ENCODE data around the gene PTPRO. TPM values are rescaled to one million over a fixed set of nuclear protein-coding genes. Genes with fewer than 3 reads are reported as not detected.

The PTPRO gene
- total and polyA plus RNA-seq, 10 of the 15 experiments (the other 5 are each of a cell fraction or from before 2014, with no cell fraction given): 1.2 to 5.3 (median 3.5) TPM

DNA sequence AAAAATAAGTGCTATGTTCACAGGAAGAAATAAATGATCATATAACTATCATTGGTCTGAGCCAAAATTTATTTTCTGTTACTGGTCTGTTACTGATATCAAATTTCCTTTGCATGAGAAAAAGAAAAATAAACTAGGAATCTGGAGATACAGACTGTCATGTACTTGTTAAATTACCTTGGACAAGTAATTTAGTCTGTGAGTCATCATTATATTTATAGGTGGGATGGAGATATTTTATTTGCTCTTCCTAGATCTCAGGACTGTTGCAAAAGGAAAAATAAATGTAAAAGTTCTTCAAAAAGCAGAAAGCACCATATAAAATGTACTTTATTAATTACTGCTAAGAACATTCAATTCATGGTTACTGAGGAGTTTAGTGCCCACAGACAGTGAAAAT, 174.4 kb downstream of the PTPRO start:
- no peak overlapping the region for H3K27ac ChIP-seq (ENCODE audit: control insufficient read depth, insufficient read depth)
- POLR2A ChIA-PET: no interaction called here
- ATAC-seq (no peak), DNase-seq (ENCODE audit: low read depth, low spot score) (no peak), FAIRE-seq (no peak)
- no peaks in the 10 kb centered on the region for H3K4me1 ChIP-seq (ENCODE audit: control insufficient read depth, insufficient read depth, low read length)
- TF ChIP-seq CHD4 (IDR thresholded peaks at IDR 0.05): no peak
- TF ChIP-seq, protein P1, sequence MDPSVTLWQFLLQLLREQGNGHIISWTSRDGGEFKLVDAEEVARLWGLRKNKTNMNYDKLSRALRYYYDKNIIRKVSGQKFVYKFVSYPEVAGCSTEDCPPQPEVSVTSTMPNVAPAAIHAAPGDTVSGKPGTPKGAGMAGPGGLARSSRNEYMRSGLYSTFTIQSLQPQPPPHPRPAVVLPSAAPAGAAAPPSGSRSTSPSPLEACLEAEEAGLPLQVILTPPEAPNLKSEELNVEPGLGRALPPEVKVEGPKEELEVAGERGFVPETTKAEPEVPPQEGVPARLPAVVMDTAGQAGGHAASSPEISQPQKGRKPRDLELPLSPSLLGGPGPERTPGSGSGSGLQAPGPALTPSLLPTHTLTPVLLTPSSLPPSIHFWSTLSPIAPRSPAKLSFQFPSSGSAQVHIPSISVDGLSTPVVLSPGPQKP (IDR thresholded peaks at IDR 0.05; ENCODE audit: low read depth, low read length): no peak
- no peak for TF ChIP-seq YBX1 (IDR thresholded peaks at IDR 0.05)
- no peak for TF ChIP-seq NBN (IDR thresholded peaks at IDR 0.05)
- TF ChIP-seq SPI1 (IDR thresholded peaks at IDR 0.05; ENCODE audit: borderline replicate concordance, insufficient read depth, low read depth, low read length): no peak
- no peak for TF ChIP-seq SP1 (IDR thresholded peaks at IDR 0.05; ENCODE audit: low read depth, low read length)
- CTCF ChIA-PET: no interaction called here
- no peaks in the 10 kb centered on the region; a peak in 1 of 4 replicates for H3K27me3 ChIP-seq (replicated peaks in 1 of 2; ENCODE audit: control insufficient read depth in 2 of 2, insufficient read depth in 2 of 2, low read length in 1 of 2)
- RAD21 ChIA-PET (ENCODE audit: unreplicated experiment): no interaction called here
- no peaks in the 10 kb centered on the region for H3K36me3 ChIP-seq (ENCODE audit: control insufficient read depth in 2 of 2, insufficient read depth in 2 of 2, low read length in 1 of 2)
- no peak overlapping the region for H3K9ac ChIP-seq (ENCODE audit: control insufficient read depth, insufficient read depth, low read length)
- H4K20me1 ChIP-seq (ENCODE audit: control insufficient read depth, insufficient read depth): no peaks in the 10 kb centered on the region
- H3K4me3 ChIP-seq: no peak overlapping the region
- no peaks in the 10 kb centered on the region for H3K9me3 ChIP-seq (replicated peaks; ENCODE audit: control insufficient read depth, insufficient read depth, low read length)
- SMC1A ChIA-PET (ENCODE audit: uncharacterized antibody, unreplicated experiment): interaction anchor here (0.7 kb wide), 1 partner anchor 489 kb away, joined by 3 read pairs; no protein-coding TSS in a partner anchor
- no peak overlapping the region for H2AFZ ChIP-seq (ENCODE audit: control insufficient read depth, low read depth, low read length)
- in situ Hi-C loops (cut with MboI) (no loop called here), intact Hi-C loops (cut with micrococcal nuclease; ENCODE audit: unreplicated experiment) (no loop called here)
- no peaks in the 10 kb centered on the region for H3K79me2 ChIP-seq (ENCODE audit: control insufficient read depth, insufficient read depth, low read length)
- H3K4me2 ChIP-seq (ENCODE audit: control insufficient read depth, insufficient read depth): no peak overlapping the region
- BruUV-seq (replicated peaks): no TSS peak

DNA sequence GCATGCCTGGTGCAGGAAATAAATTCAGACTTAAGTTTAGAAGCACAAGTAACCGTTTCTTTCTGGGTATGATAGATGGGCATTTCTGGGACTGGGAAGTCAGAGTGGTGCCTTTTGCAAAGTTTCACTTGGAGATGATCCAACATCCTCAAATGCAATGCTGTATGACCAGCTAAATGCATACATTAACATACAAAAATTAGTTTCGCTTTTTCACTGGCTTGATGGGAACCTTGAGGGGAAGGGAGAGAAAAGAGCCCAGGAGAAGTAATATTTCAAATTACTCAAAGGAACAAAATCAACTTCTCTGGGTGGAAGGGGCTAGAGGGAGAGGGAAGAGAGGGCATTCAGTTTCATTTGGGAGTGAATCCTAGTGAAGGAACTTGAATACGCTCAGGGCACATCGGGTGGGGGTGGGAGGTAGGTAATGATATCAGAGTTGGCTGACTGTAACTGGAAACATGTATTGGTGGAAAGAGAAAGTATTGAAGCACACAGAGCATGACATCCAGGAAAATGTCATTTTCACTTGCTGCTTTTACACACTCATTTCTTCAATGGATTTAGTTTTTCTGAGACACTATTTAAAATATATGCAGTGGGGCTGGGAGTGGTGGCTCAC, 175.5 kb downstream of the PTPRO start:
- DNase-seq (ENCODE audit: low read depth, low spot score): no peak
- BruUV-seq (replicated peaks): no TSS peak
- no peaks in the 10 kb centered on the region for H3K36me3 ChIP-seq (ENCODE audit: control insufficient read depth in 2 of 2, insufficient read depth in 2 of 2, low read length in 1 of 2)
- CTCF ChIA-PET: no interaction called here
- no peak overlapping the region for H3K4me3 ChIP-seq
- WGBS (ENCODE audit: insufficient coverage, insufficient replicate concordance, low lambda C conversion rate, missing lambda C conversion rate): 41% methylated on average over 4 of the region's 4 CpGs
- RAD21 ChIA-PET (ENCODE audit: unreplicated experiment): interaction anchor here (0.5 kb wide), 1 partner anchor 26 kb away, joined by 3 read pairs; no protein-coding TSS in a partner anchor
- H3K27ac ChIP-seq (ENCODE audit: control insufficient read depth, insufficient read depth): no peak overlapping the region
- no peaks in the 10 kb centered on the region for H4K20me1 ChIP-seq (ENCODE audit: control insufficient read depth, insufficient read depth)
- H3K79me2 ChIP-seq (ENCODE audit: control insufficient read depth, insufficient read depth, low read length): no peaks in the 10 kb centered on the region
- intact Hi-C loops (cut with micrococcal nuclease; ENCODE audit: unreplicated experiment): no loop called here
- H3K9ac ChIP-seq (ENCODE audit: control insufficient read depth, insufficient read depth, low read length): no peak overlapping the region
- no peak for ATAC-seq
- no peak overlapping the region for H3K4me2 ChIP-seq (ENCODE audit: control insufficient read depth, insufficient read depth)
- no peaks in the 10 kb centered on the region; a peak in 1 of 4 replicates for H3K27me3 ChIP-seq (replicated peaks in 1 of 2; ENCODE audit: control insufficient read depth in 2 of 2, insufficient read depth in 2 of 2, low read length in 1 of 2)
- POLR2A ChIA-PET: no interaction called here
- no peaks in the 10 kb centered on the region for H3K4me1 ChIP-seq (ENCODE audit: control insufficient read depth, insufficient read depth, low read length)
- H3K9me3 ChIP-seq (replicated peaks; ENCODE audit: control insufficient read depth, insufficient read depth, low read length): no peaks in the 10 kb centered on the region
- no peak for FAIRE-seq
- SMC1A ChIA-PET (ENCODE audit: uncharacterized antibody, unreplicated experiment): no interaction called here
- no peak overlapping the region for H2AFZ ChIP-seq (ENCODE audit: control insufficient read depth, low read depth, low read length)
- in situ Hi-C loops (cut with MboI): no loop called here
- TF ChIP-seq HCFC1 (IDR thresholded peaks at IDR 0.05; ENCODE audit: low read length) (no peak), ZNF274 (IDR thresholded peaks at IDR 0.05; ENCODE audit: insufficient read depth, insufficient read length) (no peak), RAD21 (IDR thresholded peaks at IDR 0.05; ENCODE audit: insufficient read depth, low read depth, low read length) (no peak), ETV6 (conservative IDR thresholded peaks at IDR 0.05 in 1 of 2, IDR thresholded peaks at IDR 0.05 in 1 of 2; ENCODE audit: borderline replicate concordance in 1 of 2, low read depth in 1 of 2) (no peak), STAT1 (conservative IDR thresholded peaks at IDR 0.05) (no peak), KDM1A (IDR thresholded peaks at IDR 0.05; ENCODE audit: borderline replicate concordance) (no peak)
- TF ChIP-seq, protein P2, sequence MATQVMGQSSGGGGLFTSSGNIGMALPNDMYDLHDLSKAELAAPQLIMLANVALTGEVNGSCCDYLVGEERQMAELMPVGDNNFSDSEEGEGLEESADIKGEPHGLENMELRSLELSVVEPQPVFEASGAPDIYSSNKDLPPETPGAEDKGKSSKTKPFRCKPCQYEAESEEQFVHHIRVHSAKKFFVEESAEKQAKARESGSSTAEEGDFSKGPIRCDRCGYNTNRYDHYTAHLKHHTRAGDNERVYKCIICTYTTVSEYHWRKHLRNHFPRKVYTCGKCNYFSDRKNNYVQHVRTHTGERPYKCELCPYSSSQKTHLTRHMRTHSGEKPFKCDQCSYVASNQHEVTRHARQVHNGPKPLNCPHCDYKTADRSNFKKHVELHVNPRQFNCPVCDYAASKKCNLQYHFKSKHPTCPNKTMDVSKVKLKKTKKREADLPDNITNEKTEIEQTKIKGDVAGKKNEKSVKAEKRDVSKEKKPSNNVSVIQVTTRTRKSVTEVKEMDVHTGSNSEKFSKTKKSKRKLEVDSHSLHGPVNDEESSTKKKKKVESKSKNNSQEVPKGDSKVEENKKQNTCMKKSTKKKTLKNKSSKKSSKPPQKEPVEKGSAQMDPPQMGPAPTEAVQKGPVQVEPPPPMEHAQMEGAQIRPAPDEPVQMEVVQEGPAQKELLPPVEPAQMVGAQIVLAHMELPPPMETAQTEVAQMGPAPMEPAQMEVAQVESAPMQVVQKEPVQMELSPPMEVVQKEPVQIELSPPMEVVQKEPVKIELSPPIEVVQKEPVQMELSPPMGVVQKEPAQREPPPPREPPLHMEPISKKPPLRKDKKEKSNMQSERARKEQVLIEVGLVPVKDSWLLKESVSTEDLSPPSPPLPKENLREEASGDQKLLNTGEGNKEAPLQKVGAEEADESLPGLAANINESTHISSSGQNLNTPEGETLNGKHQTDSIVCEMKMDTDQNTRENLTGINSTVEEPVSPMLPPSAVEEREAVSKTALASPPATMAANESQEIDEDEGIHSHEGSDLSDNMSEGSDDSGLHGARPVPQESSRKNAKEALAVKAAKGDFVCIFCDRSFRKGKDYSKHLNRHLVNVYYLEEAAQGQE (IDR thresholded peaks at IDR 0.05; ENCODE audit: low read depth, low read length): no peak
- TF ChIP-seq, protein P3, sequence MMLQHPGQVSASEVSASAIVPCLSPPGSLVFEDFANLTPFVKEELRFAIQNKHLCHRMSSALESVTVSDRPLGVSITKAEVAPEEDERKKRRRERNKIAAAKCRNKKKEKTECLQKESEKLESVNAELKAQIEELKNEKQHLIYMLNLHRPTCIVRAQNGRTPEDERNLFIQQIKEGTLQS (IDR thresholded peaks at IDR 0.05; ENCODE audit: borderline replicate concordance, extremely low read depth, low read depth, low read length): no peak

All from GM12878 (cell line).